HG03064 (cell line): ENCODE data around the gene BCL7A.
"Not testable (repeated sequence)": the region's sequence is repeated elsewhere in the genome, so short reads cannot be mapped to it uniquely, and the experiment has no call there.

Source experiments
- ATAC-seq: cut with Tn5 transposase; IDR thresholded peaks from one replicate; pipeline ENCODE4 v1.9.1; 2021; ENCODE audit warnings: low read depth; ENCODE audit not compliant: unreplicated experiment

Gene BCL7A

GRCh38 chr12:122089077-122089476 is 67.4 kb downstream of the BCL7A start:
- no peak for ATAC-seq

- ATAC-seq = no peak
Measured at GRCh38 chr12:122090759-122091515, 69.3 kb downstream of the BCL7A start.

GRCh38 chr12:122093098-122093883 is 71.6 kb downstream of the BCL7A start:
- no peak for ATAC-seq

GRCh38 chr12:122094137-122094734 is 72.6 kb downstream of the BCL7A start:
- no peak for ATAC-seq

GRCh38 chr12:122094735-122095631 is 73.3 kb downstream of the BCL7A start:
- ATAC-seq = no peak

- ATAC-seq = no peak
Measured at GRCh38 chr12:122096014-122096413, 74.3 kb downstream of the BCL7A start.

GRCh38 chr12:122096591-122097149 is 75.0 kb downstream of the BCL7A start:
- no peak for ATAC-seq

- no peak for ATAC-seq
Measured at GRCh38 chr12:122097584-122097926, 75.9 kb downstream of the BCL7A start.

GRCh38 chr12:122097927-122098756 is 76.5 kb downstream of the BCL7A start:
- no peak for ATAC-seq

- ATAC-seq = no peak
Measured at GRCh38 chr12:122099280-122099749, 77.6 kb downstream of the BCL7A start.

GRCh38 chr12:122099856-122100255 is 78.2 kb downstream of the BCL7A start:
- ATAC-seq = no peak

GRCh38 chr12:122100568-122100967 is 78.9 kb downstream of the BCL7A start:
- no peak for ATAC-seq

GRCh38 chr12:122102331-122102730 is 80.6 kb downstream of the BCL7A start:
- no peak for ATAC-seq

- ATAC-seq = no peak
Measured at GRCh38 chr12:122104844-122105243, 83.2 kb downstream of the BCL7A start.

GRCh38 chr12:122105496-122105895 is 83.8 kb downstream of the BCL7A start:
- not testable (repeated sequence) for ATAC-seq

- no peak for ATAC-seq
Measured at GRCh38 chr12:122106843-122107242, 85.2 kb downstream of the BCL7A start.

- ATAC-seq = no peak
Measured at GRCh38 chr12:122107261-122107660, 85.6 kb downstream of the BCL7A start.

GRCh38 chr12:122111089-122111641 is 89.5 kb downstream of the BCL7A start:
- ATAC-seq = no peak
